Left lung (tissue), 10 donors: ENCODE data around the gene MCTP2. TPM values are rescaled to one million over a fixed set of nuclear protein-coding genes. Genes with fewer than 3 reads are reported as not detected.
A peak's percentile ranks its signal among the peaks of the same experiment; 100 is the strongest.

Experiments used
- ATAC-seq: fragments of 200-7000 bp; cut with Tn5 transposase; one replicate; pipeline ENCODE4 v1.9.1; 2020; ENCODE audit warnings: moderate library complexity
- DNase-seq, 4 donors: peaks; one replicate each; pipeline ENCODE4 v3.0.0-alpha.2; 2013 to 2020
- H3K27ac ChIP-seq, 2 donors: fragments of 200-600 bp; sonication (generic) in 1 of 2; one replicate each; pipeline versions ENCODE4 v1.5.0 to v1.8.0; 2020 to 2021
- H3K27me3 ChIP-seq, 2 donors: fragments of 200-600 bp; sonication (generic) in 1 of 2; one replicate each; pipeline versions ENCODE4 v1.5.0 to v1.8.0; 2020 to 2021
- H3K36me3 ChIP-seq, 2 donors: fragments of 200-600 bp; sonication (generic) in 1 of 2; one replicate each; pipeline versions ENCODE4 v1.5.0 to v1.8.0; 2020 to 2021
- H3K4me1 ChIP-seq, 2 donors: fragments of 200-600 bp; one replicate each; pipeline ENCODE4 v1.8.0; 2021
- H3K4me3 ChIP-seq, 2 donors: fragments of 200-600 bp; sonication (generic) in 1 of 2; one replicate each; pipeline versions ENCODE4 v1.5.0 to v1.8.0; 2020 to 2021; ENCODE audit warnings: mild to moderate bottlenecking in 1 of 2
- H3K9me3 ChIP-seq, 2 donors: fragments of 200-600 bp; sonication (generic) in 1 of 2; one replicate each; pipeline versions ENCODE4 v1.5.0 to v1.8.0; 2020 to 2021
- intact Hi-C, 2 donors: fragments of 100-400 bp; cut with DNase I; formaldehyde crosslinking; loops; one replicate each; pipeline versions ENCODE4 v1.11.2 to v1.14.2; 2022
- polyA plus RNA-seq, 6 donors: library from polyadenylated mRNA; unstranded; fragments of 120-200 nt; gene quantifications; one replicate each; pipeline ENCODE4 v1.2.1, GENCODE V29; 2013; ENCODE audit not compliant: insufficient read length in 6 of 6
- total RNA-seq, 2 donors: library from RNA; stranded (reverse); fragmentation: NEBNext Ultra II Directional; extraction: Animal tissue kit (Norgen Biotek cat#: 25700); gene quantifications; one replicate each; pipeline ENCODE4 v1.2.1, GENCODE V29; 2021
- TF ChIP-seq, protein P1 (sequence below), 2 donors: fragments of 200-600 bp; sonication (generic) in 1 of 2; IDR thresholded peaks; one replicate each; pipeline versions ENCODE4 v1.5.0 to v1.8.0; 2021; ENCODE audit warnings: antibody characterized with exemption in 2 of 2
- donor health status: DM: no; HTN: yes; CAD: no.
- donor health status: DM: no; HTN: no; CAD: no.

The MCTP2 gene
- total and polyA plus RNA-seq, 8 donors = 25.9 to 38.8 (median 35.0) TPM

DNA sequence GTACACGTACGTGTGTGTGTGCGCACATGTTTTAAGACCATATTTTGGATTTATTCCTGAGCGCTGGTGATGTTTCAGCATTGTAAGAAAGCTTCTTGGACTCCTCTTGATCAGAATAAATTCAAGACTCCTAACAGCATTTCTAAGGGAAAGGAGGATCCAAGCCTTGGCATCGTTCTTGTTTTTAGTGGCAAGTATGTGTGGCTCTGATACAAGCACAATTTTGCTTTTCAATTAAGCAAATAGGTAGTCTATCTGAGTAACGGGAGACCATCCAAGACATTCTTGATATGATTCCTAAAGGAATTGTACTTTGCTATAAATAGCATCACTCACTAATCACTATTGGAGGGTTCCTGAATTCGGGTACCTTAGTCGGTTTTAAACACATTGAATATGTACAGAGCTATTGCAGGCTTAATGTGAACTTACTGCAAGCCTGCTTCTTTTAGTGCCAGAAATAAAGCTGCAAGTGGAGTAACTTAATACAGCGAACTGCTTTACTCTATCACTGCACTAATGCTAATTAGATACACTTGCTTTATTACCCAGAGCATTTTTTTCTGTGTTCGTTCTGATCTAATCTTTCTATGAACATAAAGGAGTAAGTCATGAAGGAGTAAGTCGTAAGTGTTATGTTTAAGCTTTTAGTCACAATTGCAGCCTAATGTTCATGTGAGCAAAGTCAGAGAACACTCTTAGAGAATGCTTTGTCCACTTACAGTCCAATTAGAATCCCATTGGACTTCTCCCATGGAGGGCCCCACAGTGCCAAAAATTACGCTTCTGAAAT, 186.3 kb downstream of the MCTP2 start:
- H3K27me3 ChIP-seq = no peaks in the 10 kb centered on the region
- peaks cover 0 to 16% of the 10 kb centered on the region in 2 donors for H3K36me3 ChIP-seq
- no peak overlapping the region for H3K27ac ChIP-seq
- intact Hi-C loops = no loop called here
- H3K9me3 ChIP-seq = no peaks in the 10 kb centered on the region
- no peak for DNase-seq
- H3K4me3 ChIP-seq = no peak overlapping the region
- no peak for ATAC-seq
- H3K4me1 ChIP-seq = peaks cover 1 to 10% of the 10 kb centered on the region in 2 donors
- TF ChIP-seq, protein P1, sequence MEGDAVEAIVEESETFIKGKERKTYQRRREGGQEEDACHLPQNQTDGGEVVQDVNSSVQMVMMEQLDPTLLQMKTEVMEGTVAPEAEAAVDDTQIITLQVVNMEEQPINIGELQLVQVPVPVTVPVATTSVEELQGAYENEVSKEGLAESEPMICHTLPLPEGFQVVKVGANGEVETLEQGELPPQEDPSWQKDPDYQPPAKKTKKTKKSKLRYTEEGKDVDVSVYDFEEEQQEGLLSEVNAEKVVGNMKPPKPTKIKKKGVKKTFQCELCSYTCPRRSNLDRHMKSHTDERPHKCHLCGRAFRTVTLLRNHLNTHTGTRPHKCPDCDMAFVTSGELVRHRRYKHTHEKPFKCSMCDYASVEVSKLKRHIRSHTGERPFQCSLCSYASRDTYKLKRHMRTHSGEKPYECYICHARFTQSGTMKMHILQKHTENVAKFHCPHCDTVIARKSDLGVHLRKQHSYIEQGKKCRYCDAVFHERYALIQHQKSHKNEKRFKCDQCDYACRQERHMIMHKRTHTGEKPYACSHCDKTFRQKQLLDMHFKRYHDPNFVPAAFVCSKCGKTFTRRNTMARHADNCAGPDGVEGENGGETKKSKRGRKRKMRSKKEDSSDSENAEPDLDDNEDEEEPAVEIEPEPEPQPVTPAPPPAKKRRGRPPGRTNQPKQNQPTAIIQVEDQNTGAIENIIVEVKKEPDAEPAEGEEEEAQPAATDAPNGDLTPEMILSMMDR (IDR thresholded peaks at IDR 0.05) = no peak

DNA sequence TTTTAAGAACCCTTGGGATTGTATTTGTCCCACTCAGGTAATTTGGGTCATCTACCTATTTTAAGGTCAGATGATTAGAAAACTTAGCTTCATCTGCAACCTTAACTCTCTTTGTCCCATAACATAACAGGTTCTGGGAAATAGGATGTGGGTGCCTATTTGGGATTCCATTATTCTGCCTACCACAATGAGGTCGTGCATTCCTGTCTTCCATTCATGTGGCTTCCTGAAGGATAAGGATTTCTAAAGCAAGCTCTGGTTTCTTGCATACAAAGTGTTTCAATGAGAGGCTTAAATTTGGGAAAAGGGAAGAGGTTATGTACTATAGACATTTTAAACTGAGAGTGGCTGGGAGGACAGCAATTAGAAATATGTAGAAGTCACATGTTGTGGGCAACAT, 190.3 kb downstream of the MCTP2 start:
- no peak for ATAC-seq
- intact Hi-C loops = no loop called here

DNA sequence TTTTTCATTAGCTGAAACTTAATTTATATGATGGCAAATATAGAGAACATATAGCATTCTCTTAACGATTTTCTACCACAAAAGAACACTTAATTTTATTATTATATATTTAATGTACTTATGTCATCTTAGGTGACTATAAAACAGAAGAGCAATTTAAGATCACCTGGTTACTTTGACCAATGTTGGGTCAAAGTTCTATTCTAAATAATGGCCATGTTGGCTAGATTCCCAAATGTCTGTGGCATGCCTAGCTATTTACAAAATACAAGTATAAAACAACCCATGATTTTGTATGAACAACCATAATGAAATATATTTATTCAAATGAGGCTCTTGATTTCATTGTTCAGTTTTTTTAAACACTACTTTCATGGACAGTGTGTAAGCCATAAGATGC, 200.9 kb downstream of the MCTP2 start:
- no peak for ATAC-seq
- H3K4me1 ChIP-seq = no peaks in the 10 kb centered on the region
- no peaks in the 10 kb centered on the region for H3K27me3 ChIP-seq
- H3K36me3 ChIP-seq = peaks cover 0 to 7% of the 10 kb centered on the region in 2 donors
- DNase-seq = no peak
- TF ChIP-seq, protein P1 (IDR thresholded peaks at IDR 0.05) = no peak
- H3K4me3 ChIP-seq = no peak overlapping the region
- intact Hi-C loops = no loop called here
- no peak overlapping the region for H3K27ac ChIP-seq
- no peaks in the 10 kb centered on the region for H3K9me3 ChIP-seq

More for the DNA sequence above, 190.3 kb downstream of the MCTP2 start:
- Histone ChIP-seq H3K27me3 (no peaks in the 10 kb centered on the region), H3K9me3 (no peaks in the 10 kb centered on the region), H3K4me1 (no peaks in the 10 kb centered on the region), H3K27ac (no peak overlapping the region), H3K36me3 (peaks cover 0 to 7% of the 10 kb centered on the region in 2 donors), H3K4me3 (no peak overlapping the region)
- no peak for DNase-seq
- TF ChIP-seq, protein P1 (IDR thresholded peaks at IDR 0.05) = no peak

DNA sequence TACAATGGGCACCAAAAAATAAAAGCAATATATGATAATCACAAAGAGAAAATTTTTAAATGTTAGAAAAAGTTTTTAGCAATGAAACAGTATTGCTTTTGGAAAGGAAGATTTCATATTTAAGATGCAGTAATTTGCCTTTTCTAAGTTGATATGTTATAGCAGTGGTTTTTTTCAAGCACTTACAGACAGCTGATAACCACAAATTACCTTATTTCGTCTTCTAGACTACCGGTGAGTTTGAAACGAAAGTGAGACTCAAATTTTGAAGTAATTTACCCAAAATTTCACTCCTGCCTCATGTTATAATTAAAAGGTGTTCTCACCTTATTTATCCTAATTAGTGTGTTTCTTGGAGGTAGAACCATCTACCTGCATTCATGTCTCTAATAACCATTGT, 207.8 kb downstream of the MCTP2 start:
- Histone ChIP-seq H3K9me3 (no peaks in the 10 kb centered on the region), H3K4me3 (no peak overlapping the region), H3K36me3 (peaks cover 0 to 18% of the 10 kb centered on the region in 2 donors), H3K27me3 (no peaks in the 10 kb centered on the region), H3K4me1 (no peaks in the 10 kb centered on the region), H3K27ac (no peak overlapping the region)
- ATAC-seq (no peak), DNase-seq (no peak)
- TF ChIP-seq, protein P1 (IDR thresholded peaks at IDR 0.05) = no peak
- intact Hi-C loops = no loop called here

DNA sequence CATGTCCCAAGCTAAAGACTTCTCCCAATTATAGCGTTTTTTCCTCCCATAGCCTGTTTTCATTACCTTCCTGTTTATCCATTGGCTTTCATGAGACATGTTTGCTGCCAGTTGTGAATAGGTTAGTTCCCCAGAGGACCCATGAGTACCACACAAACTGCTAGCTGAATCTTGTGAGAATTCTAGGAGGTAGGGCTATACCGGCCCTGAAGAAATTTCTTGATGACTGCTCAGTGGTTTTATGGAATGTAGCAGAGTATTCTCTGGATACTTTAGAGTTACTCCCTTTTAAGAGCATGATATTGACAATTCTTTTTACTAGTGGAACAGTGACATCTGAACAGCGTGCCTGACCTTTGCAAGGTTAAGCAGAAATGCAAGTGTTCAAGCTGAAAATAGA, 210.4 kb downstream of the MCTP2 start:
- Histone ChIP-seq H3K4me1 (no peaks in the 10 kb centered on the region), H3K4me3 (no peak overlapping the region), H3K36me3 (peaks cover 0 to 38% of the 10 kb centered on the region in 2 donors), H3K27me3 (no peaks in the 10 kb centered on the region), H3K9me3 (no peaks in the 10 kb centered on the region), H3K27ac (no peak overlapping the region)
- ATAC-seq (peak; percentile 31), DNase-seq (no peak)
- TF ChIP-seq, protein P1 (IDR thresholded peaks at IDR 0.05) = no peak
- intact Hi-C loops = no loop called here
